ENCODE results near the gene ADAM23. TPM values are rescaled to one million over a fixed set of nuclear protein-coding genes. Genes with fewer than 3 reads are reported as not detected.

The ADAM23 gene
- total RNA-seq, 4 donors from 2014 or later = 0.37 to 4.6 (median 2.2) TPM

DNA sequence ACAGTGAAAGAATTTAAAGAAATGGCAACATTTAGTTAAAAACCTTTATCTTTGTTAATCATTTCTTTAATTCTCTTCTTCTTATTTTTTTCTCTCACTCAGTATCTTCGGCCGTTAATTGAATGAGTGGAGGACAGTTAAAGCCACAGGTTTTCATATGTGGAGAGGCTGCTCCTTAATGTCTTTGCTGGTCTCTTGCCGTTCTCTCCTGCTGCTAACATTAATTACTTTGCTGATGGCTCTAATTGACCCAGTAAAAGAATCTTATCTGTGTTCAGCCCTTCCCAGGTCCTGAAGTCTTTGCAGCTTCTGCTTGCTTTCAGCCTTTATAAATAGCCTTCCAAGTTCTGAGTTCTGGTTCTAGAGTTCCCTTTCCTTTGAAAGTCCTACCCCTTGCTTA, 77.1 kb downstream of the ADAM23 start:
- TF ChIP-seq CTCF (IDR thresholded peaks at IDR 0.05) = no peak
- DNase-seq (ENCODE audit: low spot score) (no peak), ATAC-seq (ENCODE audit: low FRiP score) (no peak)

- no peak for TF ChIP-seq CTCF (IDR thresholded peaks at IDR 0.05)
Observed at GRCh38 chr2:206521115-206521514, 77.8 kb downstream of the ADAM23 start.

DNA sequence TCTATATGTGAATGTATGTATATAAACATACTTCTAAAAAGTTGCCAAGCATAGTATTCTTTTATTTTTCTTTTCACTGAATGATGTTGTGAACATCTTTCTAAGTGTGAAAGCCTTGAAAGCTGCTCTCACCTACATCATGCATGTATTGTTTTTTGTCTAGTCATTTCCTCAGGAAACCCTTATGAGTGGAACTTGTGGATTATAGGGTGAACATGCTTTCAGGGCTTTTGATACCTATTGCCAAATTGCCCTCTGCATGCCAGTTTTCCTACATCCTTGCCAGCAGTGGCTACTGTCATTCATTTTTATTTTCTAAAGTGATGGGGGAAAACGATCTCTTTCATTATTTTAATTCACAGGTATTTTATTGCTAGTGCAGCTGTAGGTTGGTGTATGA, 78.3 kb downstream of the ADAM23 start:
- no peak for TF ChIP-seq CTCF (IDR thresholded peaks at IDR 0.05)
- no peak for ATAC-seq (ENCODE audit: low FRiP score)
- no peak for DNase-seq (ENCODE audit: low spot score)

More at GRCh38 chr2:206521115-206521514, 77.8 kb downstream of the ADAM23 start:
- ATAC-seq (ENCODE audit: low FRiP score) = no peak
- DNase-seq (ENCODE audit: low spot score) = no peak

DNA sequence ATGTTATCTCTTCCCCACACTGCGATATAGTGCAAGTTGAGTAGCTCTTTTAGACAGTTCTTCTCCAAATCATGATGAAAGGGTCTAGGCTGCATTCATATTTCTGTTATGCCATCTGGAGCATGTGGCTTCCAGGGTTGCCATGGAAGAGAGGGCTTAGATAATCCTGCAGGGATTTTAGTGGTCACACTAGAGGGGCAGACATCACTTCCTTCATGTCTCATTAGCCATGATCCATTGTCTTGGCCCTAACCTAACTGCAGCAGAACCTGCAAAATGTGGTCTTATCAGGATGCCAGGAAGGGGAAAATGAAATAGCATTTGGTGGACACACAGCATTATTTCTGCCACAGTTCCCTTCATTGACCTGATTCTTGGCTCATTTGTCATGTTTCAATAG, 83.1 kb downstream of the ADAM23 start:
- no peak for DNase-seq (ENCODE audit: low spot score)
- no peak for ATAC-seq (ENCODE audit: low FRiP score)
- no peak for TF ChIP-seq CTCF (IDR thresholded peaks at IDR 0.05)

- DNase-seq (ENCODE audit: low spot score) (no peak), ATAC-seq (ENCODE audit: low FRiP score) (no peak)
- no peak for TF ChIP-seq CTCF (IDR thresholded peaks at IDR 0.05)
Observed at GRCh38 chr2:206527153-206527552, 83.8 kb downstream of the ADAM23 start.

DNA sequence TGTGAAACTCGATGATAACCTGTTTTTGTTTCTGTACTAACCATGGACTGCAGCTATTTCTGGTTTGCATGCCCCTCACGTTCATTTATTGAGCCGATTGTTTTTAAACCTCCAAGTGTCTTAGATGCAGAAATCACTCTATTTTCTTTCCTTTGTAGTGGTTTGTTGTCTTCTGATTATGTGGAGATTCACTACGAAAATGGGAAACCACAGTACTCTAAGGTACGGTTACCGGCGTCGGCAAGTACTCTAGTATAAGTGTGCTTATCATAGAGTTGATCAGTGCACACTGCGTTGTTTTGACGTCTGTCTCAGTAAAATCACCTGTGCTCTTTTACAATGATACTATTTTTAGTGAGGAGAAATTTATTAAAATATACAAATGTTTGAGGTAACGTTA, 87.4 kb downstream of the ADAM23 start:
- TF ChIP-seq CTCF (IDR thresholded peaks at IDR 0.05) = no peak
- ATAC-seq (ENCODE audit: low FRiP score) (no peak), DNase-seq (ENCODE audit: low spot score) (no peak)

- ATAC-seq (ENCODE audit: low FRiP score) = no peak
- no peak for TF ChIP-seq CTCF (IDR thresholded peaks at IDR 0.05)
- no peak for DNase-seq (ENCODE audit: low spot score)
Observed at GRCh38 chr2:206531996-206532543, 88.7 kb downstream of the ADAM23 start.

Data from omental fat pad (tissue), 4 donors.